IMR-90 (cell line): ENCODE results near the gene PSMD6.

Source experiments
- RCOR1 ChIP-seq: IDR thresholded peaks from 2 replicates; pipeline ENCODE4 v1.6.1; 2012; ENCODE audit warnings: mild to moderate bottlenecking, low read length, improper control_type of control experiment; ENCODE audit not compliant: insufficient replicate concordance
- TF ChIP-seq, protein P1 (sequence below): conservative IDR thresholded peaks from 2 replicates; pipeline ENCODE4 v1.5.1; 2012; ENCODE audit warnings: mild to moderate bottlenecking, low read depth, low read length, improper control_type of control experiment

DNA sequence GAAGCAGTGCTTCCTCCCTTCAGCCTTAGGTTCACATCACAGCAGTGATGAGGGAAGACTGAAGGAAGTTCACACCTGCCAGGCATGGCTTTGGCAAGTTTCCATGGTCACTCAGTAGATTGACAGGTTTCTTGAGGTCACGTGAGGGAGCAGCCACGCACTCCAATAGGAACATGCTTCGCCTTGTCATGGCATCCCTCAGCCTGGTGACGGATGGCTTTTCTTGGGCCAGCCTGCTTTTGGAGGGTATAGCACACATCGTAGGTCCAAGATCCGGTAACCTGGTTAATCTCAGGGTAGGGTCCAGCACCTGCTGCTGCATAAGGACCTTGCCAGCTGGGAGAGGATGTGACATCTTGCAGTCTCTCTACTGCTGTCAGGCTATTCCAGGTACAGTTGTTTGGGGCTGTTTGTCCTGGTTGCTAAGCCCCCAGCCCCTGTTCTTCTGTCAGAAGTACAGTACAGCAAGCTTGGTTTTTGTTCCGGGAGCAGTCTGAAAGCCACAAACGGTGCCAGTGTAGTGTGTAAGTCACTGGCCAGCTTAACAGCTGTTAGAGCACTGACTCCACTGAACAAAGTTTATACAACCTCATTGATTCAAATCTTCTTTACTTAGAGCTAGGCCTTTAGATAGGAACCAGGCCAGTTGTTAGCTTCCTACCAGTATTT, 42.3 kb downstream of the PSMD6 start:
- TF ChIP-seq, protein P1, sequence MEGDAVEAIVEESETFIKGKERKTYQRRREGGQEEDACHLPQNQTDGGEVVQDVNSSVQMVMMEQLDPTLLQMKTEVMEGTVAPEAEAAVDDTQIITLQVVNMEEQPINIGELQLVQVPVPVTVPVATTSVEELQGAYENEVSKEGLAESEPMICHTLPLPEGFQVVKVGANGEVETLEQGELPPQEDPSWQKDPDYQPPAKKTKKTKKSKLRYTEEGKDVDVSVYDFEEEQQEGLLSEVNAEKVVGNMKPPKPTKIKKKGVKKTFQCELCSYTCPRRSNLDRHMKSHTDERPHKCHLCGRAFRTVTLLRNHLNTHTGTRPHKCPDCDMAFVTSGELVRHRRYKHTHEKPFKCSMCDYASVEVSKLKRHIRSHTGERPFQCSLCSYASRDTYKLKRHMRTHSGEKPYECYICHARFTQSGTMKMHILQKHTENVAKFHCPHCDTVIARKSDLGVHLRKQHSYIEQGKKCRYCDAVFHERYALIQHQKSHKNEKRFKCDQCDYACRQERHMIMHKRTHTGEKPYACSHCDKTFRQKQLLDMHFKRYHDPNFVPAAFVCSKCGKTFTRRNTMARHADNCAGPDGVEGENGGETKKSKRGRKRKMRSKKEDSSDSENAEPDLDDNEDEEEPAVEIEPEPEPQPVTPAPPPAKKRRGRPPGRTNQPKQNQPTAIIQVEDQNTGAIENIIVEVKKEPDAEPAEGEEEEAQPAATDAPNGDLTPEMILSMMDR: no peak
- TF ChIP-seq RCOR1: no peak
